Measurements from ENCODE around the gene DDX18. TPM values are rescaled to one million over a fixed set of nuclear protein-coding genes. Genes with fewer than 3 reads are reported as not detected.

The DDX18 gene
- total RNA-seq, 1 donor, result 44.5 TPM

GRCh38 chr2:117853316-117853715 lies 38.8 kb downstream of the DDX18 start:
- no peak overlapping the region for H3K27ac ChIP-seq (ENCODE audit: low read depth, low read length)
- H3K79me2 ChIP-seq (ENCODE audit: insufficient read depth, low read length), result no peaks in the 10 kb centered on the region
- H4K20me1 ChIP-seq (ENCODE audit: insufficient read depth, low read length), result no peaks in the 10 kb centered on the region
- H3K36me3 ChIP-seq (ENCODE audit: insufficient read depth, low read length), result no peaks in the 10 kb centered on the region
- peaks cover 15% of the 10 kb centered on the region for H3K27me3 ChIP-seq (ENCODE audit: insufficient read depth, low read length)
- no peak overlapping the region for H3K4me2 ChIP-seq (ENCODE audit: insufficient read depth, low read length)
- H3K9me3 ChIP-seq (ENCODE audit: low read depth, low read length), result no peaks in the 10 kb centered on the region
- H2AFZ ChIP-seq (ENCODE audit: low read length), result no peak overlapping the region
- no peak for DNase-seq (ENCODE audit: insufficient read length, low spot score, missing footprints)
- H3K4me1 ChIP-seq (ENCODE audit: insufficient read depth, low read length), result peaks cover 22% of the 10 kb centered on the region
- no peak for TF ChIP-seq CTCF (IDR thresholded peaks at IDR 0.05; ENCODE audit: extremely low read depth, low read depth, low read length)
- H3K4me3 ChIP-seq (ENCODE audit: insufficient read depth, low read length), result no peak overlapping the region

GRCh38 chr2:117853873-117854272 lies 39.4 kb downstream of the DDX18 start:
- Histone ChIP-seq H2AFZ (ENCODE audit: low read length) (no peak overlapping the region), H3K4me2 (ENCODE audit: insufficient read depth, low read length) (no peak overlapping the region), H3K36me3 (ENCODE audit: insufficient read depth, low read length) (no peaks in the 10 kb centered on the region), H3K27me3 (ENCODE audit: insufficient read depth, low read length) (peaks cover 15% of the 10 kb centered on the region), H3K4me3 (ENCODE audit: insufficient read depth, low read length) (no peak overlapping the region), H4K20me1 (ENCODE audit: insufficient read depth, low read length) (no peaks in the 10 kb centered on the region), H3K4me1 (ENCODE audit: insufficient read depth, low read length) (peaks cover 22% of the 10 kb centered on the region), H3K27ac (ENCODE audit: low read depth, low read length) (no peak overlapping the region), H3K79me2 (ENCODE audit: insufficient read depth, low read length) (no peaks in the 10 kb centered on the region), H3K9me3 (ENCODE audit: low read depth, low read length) (no peaks in the 10 kb centered on the region)
- no peak for TF ChIP-seq CTCF (IDR thresholded peaks at IDR 0.05; ENCODE audit: extremely low read depth, low read depth, low read length)
- no peak for DNase-seq (ENCODE audit: insufficient read length, low spot score, missing footprints)

GRCh38 chr2:117854610-117855009 lies 40.1 kb downstream of the DDX18 start:
- H3K27me3 ChIP-seq (ENCODE audit: insufficient read depth, low read length), result peaks cover 7% of the 10 kb centered on the region
- TF ChIP-seq CTCF (IDR thresholded peaks at IDR 0.05; ENCODE audit: extremely low read depth, low read depth, low read length), result no peak
- peaks cover 22% of the 10 kb centered on the region for H3K4me1 ChIP-seq (ENCODE audit: insufficient read depth, low read length)
- no peaks in the 10 kb centered on the region for H3K9me3 ChIP-seq (ENCODE audit: low read depth, low read length)
- no peak overlapping the region for H3K27ac ChIP-seq (ENCODE audit: low read depth, low read length)
- no peaks in the 10 kb centered on the region for H3K36me3 ChIP-seq (ENCODE audit: insufficient read depth, low read length)
- H2AFZ ChIP-seq (ENCODE audit: low read length), result no peak overlapping the region
- H3K4me2 ChIP-seq (ENCODE audit: insufficient read depth, low read length), result no peak overlapping the region
- H4K20me1 ChIP-seq (ENCODE audit: insufficient read depth, low read length), result no peaks in the 10 kb centered on the region
- no peak overlapping the region for H3K4me3 ChIP-seq (ENCODE audit: insufficient read depth, low read length)
- no peak for DNase-seq (ENCODE audit: insufficient read length, low spot score, missing footprints)
- no peaks in the 10 kb centered on the region for H3K79me2 ChIP-seq (ENCODE audit: insufficient read depth, low read length)

- Histone ChIP-seq H3K9me3 (ENCODE audit: low read depth, low read length) (no peaks in the 10 kb centered on the region), H4K20me1 (ENCODE audit: insufficient read depth, low read length) (no peaks in the 10 kb centered on the region), H3K27me3 (ENCODE audit: insufficient read depth, low read length) (no peaks in the 10 kb centered on the region), H2AFZ (ENCODE audit: low read length) (no peak overlapping the region), H3K4me2 (ENCODE audit: insufficient read depth, low read length) (peak overlapping the region; percentile 58), H3K36me3 (ENCODE audit: insufficient read depth, low read length) (no peaks in the 10 kb centered on the region), H3K27ac (ENCODE audit: low read depth, low read length) (peak overlapping the region; percentile 67), H3K4me1 (ENCODE audit: insufficient read depth, low read length) (peaks cover 22% of the 10 kb centered on the region), H3K4me3 (ENCODE audit: insufficient read depth, low read length) (no peak overlapping the region), H3K79me2 (ENCODE audit: insufficient read depth, low read length) (no peaks in the 10 kb centered on the region)
- TF ChIP-seq CTCF (IDR thresholded peaks at IDR 0.05; ENCODE audit: extremely low read depth, low read depth, low read length), result no peak
- DNase-seq (ENCODE audit: insufficient read length, low spot score, missing footprints), result no peak
Measured at GRCh38 chr2:117855886-117856285, 41.4 kb downstream of the DDX18 start.
